Right renal pelvis (tissue), 4 donors: Measurements from ENCODE around the gene FOSL2. TPM values are rescaled to one million over a fixed set of nuclear protein-coding genes. Genes with fewer than 3 reads are reported as not detected.

Experiments
- DNase-seq, 4 donors: peaks; one replicate each; pipeline ENCODE4 v3.0.0-alpha.2; 2013; ENCODE audit warnings: low read depth in 4 of 4, low spot score in 3 of 4, missing footprints in 1 of 4
- polyA plus RNA-seq, 4 donors: library from polyadenylated mRNA; unstranded; fragments of 120-200 nt; gene quantifications; one replicate each; pipeline ENCODE4 v1.2.1, GENCODE V29; 2013; ENCODE audit not compliant: insufficient read length in 4 of 4

Gene FOSL2
- polyA plus RNA-seq = 10 to 100 TPM; 24.0 to 38.5 (median 29.4) TPM

- DNase-seq = peak; percentile 91 to 96 (median 96)
These were observed at the start of gene FOSL2 for GRCh38 chr2:28392297-28393113. FOSL2 (plus strand) TSS chr2:28392858; CDS start chr2:28393721, 863 bp downstream.

GRCh38 chr2:28343184-28343942 is 49.3 kb upstream of the FOSL2 start:
- DNase-seq = no peak

GRCh38 chr2:28343971-28344715 is 48.5 kb upstream of the FOSL2 start:
- no peak for DNase-seq

- DNase-seq = no peak
These were observed 47.8 kb upstream of the FOSL2 start for GRCh38 chr2:28344756-28345373.

- no peak for DNase-seq
These were observed 47.0 kb upstream of the FOSL2 start for GRCh38 chr2:28345619-28346018.

- DNase-seq = no peak
These were observed 46.1 kb upstream of the FOSL2 start for GRCh38 chr2:28346587-28346986.

- DNase-seq = no peak
These were observed 45.5 kb upstream of the FOSL2 start for GRCh38 chr2:28347193-28347592.

- DNase-seq = no peak
These were observed 45.1 kb upstream of the FOSL2 start for GRCh38 chr2:28347596-28347995.

GRCh38 chr2:28348149-28348567 is 44.5 kb upstream of the FOSL2 start:
- DNase-seq = no peak

- DNase-seq = no peak
These were observed 43.7 kb upstream of the FOSL2 start for GRCh38 chr2:28348921-28349320.

GRCh38 chr2:28349546-28350165 is 43.0 kb upstream of the FOSL2 start:
- DNase-seq = no peak

- no peak for DNase-seq
These were observed 42.5 kb upstream of the FOSL2 start for GRCh38 chr2:28350196-28350595.

- DNase-seq = no peak
These were observed 41.8 kb upstream of the FOSL2 start for GRCh38 chr2:28350791-28351285.

- DNase-seq = no peak
These were observed 41.0 kb upstream of the FOSL2 start for GRCh38 chr2:28351621-28352020.

GRCh38 chr2:28352104-28352503 is 40.6 kb upstream of the FOSL2 start:
- no peak for DNase-seq

- no peak for DNase-seq
These were observed 40.0 kb upstream of the FOSL2 start for GRCh38 chr2:28352610-28353195.

- DNase-seq = no peak
These were observed 37.6 kb upstream of the FOSL2 start for GRCh38 chr2:28354920-28355520.

GRCh38 chr2:28355521-28356094 is 37.0 kb upstream of the FOSL2 start:
- DNase-seq = no peak
